H9 (cell line): ENCODE measurements around the gene PAAF1. TPM values are rescaled to one million over a fixed set of nuclear protein-coding genes. Genes with fewer than 3 reads are reported as not detected.
"Not testable (repeated sequence)": the region's sequence is repeated elsewhere in the genome, so short reads cannot be mapped to it uniquely, and the experiment has no call there.

Experiments used
- DNase-seq: peaks from one replicate; pipeline ENCODE4 v3.0.0-alpha.2; 2017
- H2AFZ ChIP-seq: one replicate; pipeline ENCODE4 v1.6.1; 2013; ENCODE audit warnings: mild to moderate bottlenecking, low read length, control low read depth, moderate library complexity
- H2AK5ac ChIP-seq: 2 replicates; pipeline ENCODE4 v1.6.1; 2013; ENCODE audit warnings: low read length, control low read depth, mixed read lengths; ENCODE audit not compliant: insufficient read length
- H2BK120ac ChIP-seq: one replicate; pipeline ENCODE4 v1.6.1; 2013; ENCODE audit warnings: low read depth, mild to moderate bottlenecking, low read length, control low read depth, inconsistent platforms; ENCODE audit not compliant: poor library complexity, severe bottlenecking
- H2BK12ac ChIP-seq: 2 replicates; pipeline ENCODE4 v1.6.1; 2013; ENCODE audit warnings: low read length, control low read depth, mixed read lengths, low read depth; ENCODE audit not compliant: insufficient read length
- H2BK15ac ChIP-seq: 2 replicates; pipeline ENCODE4 v1.6.1; 2013; ENCODE audit warnings: low read depth, low read length, control low read depth
- H2BK20ac ChIP-seq: one replicate; pipeline ENCODE4 v1.6.1; 2013; ENCODE audit warnings: low read depth, mild to moderate bottlenecking, low read length, control low read depth, inconsistent platforms; ENCODE audit not compliant: poor library complexity, severe bottlenecking
- H2BK5ac ChIP-seq: 2 replicates; pipeline ENCODE4 v1.6.1; 2013; ENCODE audit warnings: low read length, control low read depth, mixed read lengths; ENCODE audit not compliant: insufficient read length
- H3K14ac ChIP-seq: 2 replicates; pipeline ENCODE4 v1.6.1; 2013; ENCODE audit warnings: low read length, control low read depth; ENCODE audit not compliant: insufficient read depth
- H3K18ac ChIP-seq: 2 replicates; pipeline ENCODE4 v1.6.1; 2013; ENCODE audit warnings: low read depth, mild to moderate bottlenecking, mixed read lengths, low read length, control low read depth; ENCODE audit not compliant: insufficient read length
- H3K23ac ChIP-seq: 2 replicates; pipeline ENCODE4 v1.6.1; 2013; ENCODE audit warnings: low read length, control low read depth, mixed read lengths, low read depth; ENCODE audit not compliant: insufficient read length
- H3K23me2 ChIP-seq: 2 replicates; pipeline ENCODE4 v1.6.1; 2013; ENCODE audit warnings: low read depth, mild to moderate bottlenecking, mixed read lengths, low read length, control low read depth; ENCODE audit not compliant: insufficient read length, poor library complexity, severe bottlenecking
- H3K27ac ChIP-seq: 2 replicates; pipeline ENCODE4 v1.5.1; 2013; ENCODE audit warnings: low read length, control low read depth, mixed read lengths, low read depth; ENCODE audit not compliant: insufficient read length
- H3K27me3 ChIP-seq: 2 replicates; pipeline ENCODE4 v1.6.1; 2013; ENCODE audit warnings: low read length, control low read depth, inconsistent platforms; ENCODE audit not compliant: insufficient read depth
- H3K4ac ChIP-seq: 2 replicates; pipeline ENCODE4 v1.6.1; 2013; ENCODE audit warnings: low read depth, mild to moderate bottlenecking, control low read depth, inconsistent platforms, low read length, moderate library complexity
- H3K4me1 ChIP-seq: 2 replicates; pipeline ENCODE4 v1.6.1; 2013; ENCODE audit warnings: low read length, control low read depth, inconsistent platforms; ENCODE audit not compliant: insufficient read depth
- H3K4me2 ChIP-seq: 2 replicates; pipeline ENCODE4 v1.6.1; 2013; ENCODE audit warnings: low read length, control low read depth, mixed read lengths; ENCODE audit not compliant: insufficient read length, insufficient read depth
- H3K56ac ChIP-seq: 2 replicates; pipeline ENCODE4 v1.6.1; 2013; ENCODE audit warnings: low read depth, mild to moderate bottlenecking, mixed read lengths, low read length, control low read depth; ENCODE audit not compliant: insufficient read length
- H3K79me1 ChIP-seq: 2 replicates; pipeline ENCODE4 v1.6.1; 2013; ENCODE audit warnings: low read depth, mild to moderate bottlenecking, moderate library complexity, low read length, control low read depth, inconsistent platforms; ENCODE audit not compliant: insufficient read depth, poor library complexity, severe bottlenecking
- H3K79me2 ChIP-seq: 2 replicates; pipeline ENCODE4 v1.6.1; 2013; ENCODE audit warnings: low read length, control low read depth, inconsistent platforms; ENCODE audit not compliant: insufficient read depth
- H3K9ac ChIP-seq: 2 replicates; pipeline ENCODE4 v1.6.1; 2013; ENCODE audit warnings: low read length, control low read depth, mixed read lengths; ENCODE audit not compliant: insufficient read length; ENCODE audit errors: extremely low read depth
- H3K9me3 ChIP-seq: one replicate; pipeline ENCODE4 v1.6.1; 2013; ENCODE audit warnings: low read depth, low read length, inconsistent platforms; ENCODE audit not compliant: control insufficient read depth
- H3T11ph ChIP-seq: one replicate; pipeline ENCODE4 v1.6.1; 2013; ENCODE audit warnings: mild to moderate bottlenecking, low read length, control low read depth, inconsistent platforms
- H4K20me1 ChIP-seq: one replicate; pipeline ENCODE4 v1.6.1; 2013; ENCODE audit not compliant: control insufficient read depth, insufficient read length, insufficient read depth
- H4K5ac ChIP-seq: 2 replicates; pipeline ENCODE4 v1.6.1; 2013; ENCODE audit warnings: low read depth, mild to moderate bottlenecking, mixed read lengths, low read length, control low read depth; ENCODE audit not compliant: insufficient read length
- H4K8ac ChIP-seq: replicated peaks from 2 replicates; pipeline ENCODE4 v1.6.1; 2013; ENCODE audit warnings: low read length, control low read depth, mixed read lengths, low read depth; ENCODE audit not compliant: insufficient read length
- H4K91ac ChIP-seq: 2 replicates; pipeline ENCODE4 v1.6.1; 2013; ENCODE audit warnings: low read depth, mild to moderate bottlenecking, moderate library complexity, mixed read lengths, low read length, control low read depth; ENCODE audit not compliant: insufficient read length
- H3K27ac Mint-ChIP-seq, 3 experiments: 2 replicates in 2 of 3; 3 replicates in 1 of 3; pipeline ENCODE4 v1.8.0; 2020 to 2021; ENCODE audit warnings: mixed read lengths in 3 of 3, mild to moderate bottlenecking in 1 of 3, moderate library complexity in 1 of 3
- H3K27me3 Mint-ChIP-seq: 2 replicates; pipeline ENCODE4 v1.8.0; 2021; ENCODE audit warnings: low read depth, mild to moderate bottlenecking, moderate library complexity, mixed read lengths
- H3K36me3 Mint-ChIP-seq, 3 experiments: 2 replicates in 2 of 3; 3 replicates in 1 of 3; pipeline ENCODE4 v1.8.0; 2020 to 2021; ENCODE audit warnings: low read depth in 3 of 3, mixed read lengths in 3 of 3; ENCODE audit not compliant: insufficient read depth in 1 of 3
- H3K4me1 Mint-ChIP-seq, 2 experiments: 2 replicates each; pipeline ENCODE4 v1.8.0; 2020; ENCODE audit warnings: mixed read lengths in 2 of 2
- H3K4me3 Mint-ChIP-seq, 2 experiments: 2 replicates in 1 of 2; 3 replicates in 1 of 2; pipeline ENCODE4 v1.8.0; 2020 to 2021; ENCODE audit warnings: mild to moderate bottlenecking in 2 of 2, mixed read lengths in 2 of 2, moderate library complexity in 1 of 2
- H3K9me3 Mint-ChIP-seq, 2 experiments: 2 replicates in 1 of 2; 3 replicates in 1 of 2; pipeline ENCODE4 v1.8.0; 2020; ENCODE audit warnings: mild to moderate bottlenecking in 2 of 2, mixed read lengths in 2 of 2, moderate library complexity in 1 of 2
- WGBS: extraction: QIAGEN DNeasy Blood & Tissue Kit; methylation state at CpG from one replicate; pipeline ENCODE4 v1.1.7; 2013; ENCODE audit warnings: missing lambda C conversion rate, low lambda C conversion rate, mixed read lengths; ENCODE audit not compliant: insufficient read length; ENCODE audit errors: extremely low coverage; 5-methylcytosine and 5-hydroxymethylcytosine counted together
- total RNA-seq: library from RNA; stranded (reverse); gene quantifications from 2 replicates; pipeline ENCODE4 v1.2.1, GENCODE V29; 2021
- TF ChIP-seq, protein P1 (sequence below): fragments of 200-600 bp; sonication (generic); conservative IDR thresholded peaks from 3 replicates; pipeline ENCODE4 v1.8.0; 2021; ENCODE audit warnings: antibody characterized with exemption, mild to moderate bottlenecking

Gene PAAF1
- total RNA-seq, 1 experiment from 2014 or later: 24.3 TPM

DNA sequence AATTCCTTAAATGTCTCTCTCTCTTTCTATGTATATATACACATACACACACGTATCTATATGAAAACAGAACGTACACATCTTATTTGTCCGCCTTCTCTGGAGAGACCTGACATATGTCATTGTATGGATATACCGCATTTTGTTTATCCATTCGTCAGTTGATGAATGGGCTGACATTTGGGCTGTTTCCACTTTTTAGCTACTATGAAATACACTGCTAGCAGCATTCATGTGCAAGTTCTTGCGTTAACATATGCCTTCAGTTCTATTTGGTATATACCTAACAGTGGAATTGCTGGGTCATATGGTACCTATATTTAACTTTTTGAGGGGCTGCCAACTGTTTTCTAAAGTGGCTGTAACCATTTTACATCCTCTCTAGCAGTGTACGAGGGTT lies 56.0 kb downstream of the PAAF1 start:
- H3K23me2 ChIP-seq: no peaks in the 10 kb centered on the region
- H3K23ac ChIP-seq: no peak overlapping the region
- Mint-ChIP-seq H3K4me3 (no peak overlapping the region), H3K9me3 (peaks cover 6 to 12% of the 10 kb centered on the region in 2 experiments), H3K27me3 (no peaks in the 10 kb centered on the region), H3K4me1 (peaks cover 5 to 6% of the 10 kb centered on the region in 2 experiments), H3K27ac (no peak overlapping the region), H3K36me3 (peaks cover 13 to 26% (median 24%) of the 10 kb centered on the region in 3 experiments; a peak in 6 of 7 replicates)
- no peak overlapping the region for H2BK15ac ChIP-seq
- H2BK12ac ChIP-seq: no peak overlapping the region
- no peak overlapping the region for H3K56ac ChIP-seq
- no peak overlapping the region for H4K91ac ChIP-seq
- H3K9me3 ChIP-seq: no peaks in the 10 kb centered on the region
- H2BK5ac ChIP-seq: no peak overlapping the region
- no peak overlapping the region for H2AFZ ChIP-seq
- H3K4ac ChIP-seq: no peak overlapping the region
- no peak overlapping the region for H4K8ac ChIP-seq
- H3K4me2 ChIP-seq: no peak overlapping the region
- no CpG with 5 or more reads among the region's 7 CpGs for WGBS
- H2BK20ac ChIP-seq: no peak overlapping the region
- no peak overlapping the region for H3K9ac ChIP-seq
- H3K79me1 ChIP-seq: no peaks in the 10 kb centered on the region
- no peak for DNase-seq
- H3T11ph ChIP-seq: no peak overlapping the region
- H4K20me1 ChIP-seq: no peaks in the 10 kb centered on the region
- no peaks in the 10 kb centered on the region for H3K79me2 ChIP-seq
- no peak overlapping the region for H2AK5ac ChIP-seq
- H3K27ac ChIP-seq: no peak overlapping the region
- no peak overlapping the region for H3K18ac ChIP-seq
- TF ChIP-seq, protein P1, sequence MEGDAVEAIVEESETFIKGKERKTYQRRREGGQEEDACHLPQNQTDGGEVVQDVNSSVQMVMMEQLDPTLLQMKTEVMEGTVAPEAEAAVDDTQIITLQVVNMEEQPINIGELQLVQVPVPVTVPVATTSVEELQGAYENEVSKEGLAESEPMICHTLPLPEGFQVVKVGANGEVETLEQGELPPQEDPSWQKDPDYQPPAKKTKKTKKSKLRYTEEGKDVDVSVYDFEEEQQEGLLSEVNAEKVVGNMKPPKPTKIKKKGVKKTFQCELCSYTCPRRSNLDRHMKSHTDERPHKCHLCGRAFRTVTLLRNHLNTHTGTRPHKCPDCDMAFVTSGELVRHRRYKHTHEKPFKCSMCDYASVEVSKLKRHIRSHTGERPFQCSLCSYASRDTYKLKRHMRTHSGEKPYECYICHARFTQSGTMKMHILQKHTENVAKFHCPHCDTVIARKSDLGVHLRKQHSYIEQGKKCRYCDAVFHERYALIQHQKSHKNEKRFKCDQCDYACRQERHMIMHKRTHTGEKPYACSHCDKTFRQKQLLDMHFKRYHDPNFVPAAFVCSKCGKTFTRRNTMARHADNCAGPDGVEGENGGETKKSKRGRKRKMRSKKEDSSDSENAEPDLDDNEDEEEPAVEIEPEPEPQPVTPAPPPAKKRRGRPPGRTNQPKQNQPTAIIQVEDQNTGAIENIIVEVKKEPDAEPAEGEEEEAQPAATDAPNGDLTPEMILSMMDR: no peak
- no peak overlapping the region for H3K14ac ChIP-seq
- H3K4me1 ChIP-seq: no peaks in the 10 kb centered on the region
- no peak overlapping the region for H4K5ac ChIP-seq
- H3K27me3 ChIP-seq: no peaks in the 10 kb centered on the region
- no peak overlapping the region for H2BK120ac ChIP-seq

DNA sequence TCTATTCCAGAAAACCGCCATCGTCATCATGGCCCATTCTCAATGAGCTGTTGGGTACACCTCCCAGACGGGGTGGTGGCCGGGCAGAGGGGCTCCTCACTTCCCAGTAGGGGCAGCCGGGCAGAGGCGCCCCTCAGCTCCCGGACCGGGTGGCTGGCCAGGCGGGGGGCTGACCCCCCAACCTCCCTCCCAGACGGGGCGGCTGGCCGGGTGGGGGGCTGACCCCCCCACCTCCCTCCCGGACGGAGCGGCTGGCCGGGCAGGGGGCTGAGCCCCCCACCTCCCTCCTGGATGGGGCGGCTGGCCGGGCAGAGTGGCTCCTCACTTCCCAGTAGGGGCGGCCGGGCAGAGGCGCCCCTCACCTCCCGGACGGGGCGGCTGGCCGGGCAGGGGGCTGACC lies 59.2 kb downstream of the PAAF1 start:
- not testable (repeated sequence) for H4K5ac ChIP-seq, H2AFZ ChIP-seq, H3K14ac ChIP-seq, H3K27ac Mint-ChIP-seq, H3K23ac ChIP-seq, H3K4me2 ChIP-seq, H3K79me1 ChIP-seq, H3K27ac ChIP-seq, H2BK12ac ChIP-seq, DNase-seq, H4K91ac ChIP-seq, H3T11ph ChIP-seq, H2BK120ac ChIP-seq, H3K23me2 ChIP-seq, H2AK5ac ChIP-seq, H3K27me3 ChIP-seq, H3K4me3 Mint-ChIP-seq, H4K20me1 ChIP-seq, H3K9me3 ChIP-seq, H3K79me2 ChIP-seq, H4K8ac ChIP-seq, H3K9ac ChIP-seq, H3K4me1 Mint-ChIP-seq, H2BK15ac ChIP-seq, H3K18ac ChIP-seq, H3K4me1 ChIP-seq, H3K4ac ChIP-seq, H2BK20ac ChIP-seq, H2BK5ac ChIP-seq, H3K27me3 Mint-ChIP-seq, H3K56ac ChIP-seq
- H3K9me3 Mint-ChIP-seq: peaks cover 26 to 29% of the 10 kb centered on the region in 2 experiments
- no CpG with 5 or more reads among the region's 25 CpGs for whole genome bisulfite sequencing
- H3K36me3 Mint-ChIP-seq: peaks cover 11 to 16% (median 13%) of the 10 kb centered on the region in 3 experiments
